ENCODE data around the gene ERBB4.

- TF ChIP-seq, protein P1, sequence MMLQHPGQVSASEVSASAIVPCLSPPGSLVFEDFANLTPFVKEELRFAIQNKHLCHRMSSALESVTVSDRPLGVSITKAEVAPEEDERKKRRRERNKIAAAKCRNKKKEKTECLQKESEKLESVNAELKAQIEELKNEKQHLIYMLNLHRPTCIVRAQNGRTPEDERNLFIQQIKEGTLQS (IDR thresholded peaks at IDR 0.05; ENCODE audit: insufficient read depth, low read depth, low read length), result no peak
- TF ChIP-seq POLR2AphosphoS5 (IDR thresholded peaks at IDR 0.05; ENCODE audit: low read depth, low read length) (no peak), CTCF (IDR thresholded peaks at IDR 0.05; ENCODE audit: control extremely low read depth in 1 of 3, insufficient read depth in 1 of 3, low read depth in 1 of 3, low read length in 3 of 3) (no peak)
These were observed 48.8 kb downstream of the ERBB4 start for GRCh38 chr2:212489719-212490346.
